WI38 (cell line): ENCODE measurements around the gene MPV17L2.

Experiments
- H3K4me3 ChIP-seq: 2 replicates; pipeline ENCODE4 v1.5.1; 2011; ENCODE audit warnings: low read depth, mild to moderate bottlenecking, control low read depth, low read length
- TF ChIP-seq, protein P1 (sequence below): IDR thresholded peaks from 2 replicates; pipeline ENCODE4 v1.5.1; 2012; ENCODE audit warnings: low read depth, mild to moderate bottlenecking, control low read depth, low read length

The MPV17L2 gene

GRCh38 chr19:18150776-18151624, 42.0 kb upstream of the MPV17L2 start:
- no peak overlapping the region for H3K4me3 ChIP-seq
- TF ChIP-seq, protein P1, sequence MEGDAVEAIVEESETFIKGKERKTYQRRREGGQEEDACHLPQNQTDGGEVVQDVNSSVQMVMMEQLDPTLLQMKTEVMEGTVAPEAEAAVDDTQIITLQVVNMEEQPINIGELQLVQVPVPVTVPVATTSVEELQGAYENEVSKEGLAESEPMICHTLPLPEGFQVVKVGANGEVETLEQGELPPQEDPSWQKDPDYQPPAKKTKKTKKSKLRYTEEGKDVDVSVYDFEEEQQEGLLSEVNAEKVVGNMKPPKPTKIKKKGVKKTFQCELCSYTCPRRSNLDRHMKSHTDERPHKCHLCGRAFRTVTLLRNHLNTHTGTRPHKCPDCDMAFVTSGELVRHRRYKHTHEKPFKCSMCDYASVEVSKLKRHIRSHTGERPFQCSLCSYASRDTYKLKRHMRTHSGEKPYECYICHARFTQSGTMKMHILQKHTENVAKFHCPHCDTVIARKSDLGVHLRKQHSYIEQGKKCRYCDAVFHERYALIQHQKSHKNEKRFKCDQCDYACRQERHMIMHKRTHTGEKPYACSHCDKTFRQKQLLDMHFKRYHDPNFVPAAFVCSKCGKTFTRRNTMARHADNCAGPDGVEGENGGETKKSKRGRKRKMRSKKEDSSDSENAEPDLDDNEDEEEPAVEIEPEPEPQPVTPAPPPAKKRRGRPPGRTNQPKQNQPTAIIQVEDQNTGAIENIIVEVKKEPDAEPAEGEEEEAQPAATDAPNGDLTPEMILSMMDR = no peak

DNA sequence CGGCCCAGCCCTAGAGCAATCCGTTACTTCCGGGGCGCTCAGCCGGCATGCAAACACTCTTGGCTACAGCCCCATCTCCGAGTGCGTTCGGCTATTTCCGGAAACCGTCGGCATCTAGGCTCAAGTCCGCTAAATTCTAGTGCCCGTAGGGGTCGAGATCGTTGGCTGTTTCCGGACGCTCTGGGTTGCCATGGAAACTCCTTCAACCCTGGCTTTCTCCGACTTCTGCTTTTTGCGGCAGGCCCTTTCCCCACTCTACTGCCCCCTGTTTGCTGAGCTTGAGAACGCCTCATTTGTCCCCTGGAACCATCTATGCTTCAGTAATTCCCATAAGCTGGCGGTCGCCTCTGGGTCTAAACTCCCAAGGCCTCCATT, 40.6 kb upstream of the MPV17L2 start:
- H3K4me3 ChIP-seq = peak overlapping the region; percentile 61
- TF ChIP-seq, protein P1 = peak; percentile 48; the same call in 1 of the 2 replicates

- TF ChIP-seq, protein P1 = no peak
These were observed 40.0 kb upstream of the MPV17L2 start, which contains the start of gene PIK3R2 for GRCh38 chr19:18152817-18153555. Gene PIK3R2 (plus strand): TSS chr19:18153163. CDS start chr19:18155880, 2,717 bp downstream.

DNA sequence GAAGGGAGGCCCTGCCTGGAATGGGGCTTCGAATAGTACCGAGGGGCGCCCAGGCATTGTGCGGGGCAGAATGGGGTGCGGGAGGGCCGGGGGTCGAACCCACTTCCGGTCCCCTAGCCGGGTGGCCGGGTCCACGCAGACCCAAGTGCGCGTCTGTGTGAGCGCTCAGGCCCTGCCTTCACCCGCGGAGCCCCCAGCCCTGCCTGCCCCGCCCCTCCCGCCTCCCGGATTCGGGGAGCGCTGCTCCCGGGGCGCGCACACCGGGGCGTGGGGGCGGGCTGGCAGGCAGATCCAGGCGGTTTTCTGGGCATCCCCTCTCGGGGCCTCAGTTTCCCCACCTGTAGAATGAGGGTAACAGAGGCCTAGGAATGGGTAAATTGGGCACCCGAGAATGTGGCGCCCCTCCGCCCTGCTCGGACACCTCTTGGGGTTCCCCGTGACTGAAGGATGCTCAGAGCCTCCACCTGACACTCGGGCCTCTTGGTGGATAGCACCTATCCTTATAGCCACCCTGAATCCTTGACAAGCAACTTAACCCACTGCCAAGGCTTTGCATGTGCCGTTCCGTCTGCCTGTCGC, 39.4 kb upstream of the MPV17L2 start:
- peak overlapping the region; percentile 87 for H3K4me3 ChIP-seq

More at GRCh38 chr19:18152817-18153555, 40.0 kb upstream of the MPV17L2 start, which contains the start of gene PIK3R2:
- peak within 1 kb of the TSS; percentile 87 for H3K4me3 ChIP-seq

GRCh38 chr19:18155095-18156087, 37.6 kb upstream of the MPV17L2 start:
- TF ChIP-seq, protein P1 = no peak
- H3K4me3 ChIP-seq = no peak overlapping the region

More for the DNA sequence above, 39.4 kb upstream of the MPV17L2 start:
- TF ChIP-seq, protein P1 = no peak

DNA sequence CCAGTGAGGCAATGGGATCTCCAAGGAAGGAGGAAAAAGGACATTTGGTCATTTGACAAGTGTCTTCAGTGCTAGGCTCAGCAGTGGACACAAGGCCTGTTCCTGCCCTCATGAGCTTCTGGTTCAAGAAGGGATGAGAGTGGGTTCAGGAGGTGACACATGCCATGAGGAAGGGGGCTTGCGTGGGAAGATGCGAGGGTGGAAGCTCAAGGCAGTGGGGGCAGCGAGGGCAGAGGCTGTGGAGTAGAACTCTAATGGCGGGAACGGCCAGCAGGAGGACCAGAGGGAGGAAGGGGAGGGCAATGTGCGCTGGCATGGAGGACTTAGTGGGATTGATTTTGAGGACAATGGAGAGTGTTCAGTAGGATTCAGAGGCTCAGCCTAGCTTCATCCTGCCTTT, 36.8 kb upstream of the MPV17L2 start:
- no peak overlapping the region for H3K4me3 ChIP-seq

More for the DNA sequence above, 36.8 kb upstream of the MPV17L2 start:
- TF ChIP-seq, protein P1 = no peak
